ENCODE results near the gene ZNF622. TPM values are rescaled to one million over a fixed set of nuclear protein-coding genes. Genes with fewer than 3 reads are reported as not detected.

Gene ZNF622
- total RNA-seq, 1 donor from 2014 or later, result 55.6 TPM

DNA sequence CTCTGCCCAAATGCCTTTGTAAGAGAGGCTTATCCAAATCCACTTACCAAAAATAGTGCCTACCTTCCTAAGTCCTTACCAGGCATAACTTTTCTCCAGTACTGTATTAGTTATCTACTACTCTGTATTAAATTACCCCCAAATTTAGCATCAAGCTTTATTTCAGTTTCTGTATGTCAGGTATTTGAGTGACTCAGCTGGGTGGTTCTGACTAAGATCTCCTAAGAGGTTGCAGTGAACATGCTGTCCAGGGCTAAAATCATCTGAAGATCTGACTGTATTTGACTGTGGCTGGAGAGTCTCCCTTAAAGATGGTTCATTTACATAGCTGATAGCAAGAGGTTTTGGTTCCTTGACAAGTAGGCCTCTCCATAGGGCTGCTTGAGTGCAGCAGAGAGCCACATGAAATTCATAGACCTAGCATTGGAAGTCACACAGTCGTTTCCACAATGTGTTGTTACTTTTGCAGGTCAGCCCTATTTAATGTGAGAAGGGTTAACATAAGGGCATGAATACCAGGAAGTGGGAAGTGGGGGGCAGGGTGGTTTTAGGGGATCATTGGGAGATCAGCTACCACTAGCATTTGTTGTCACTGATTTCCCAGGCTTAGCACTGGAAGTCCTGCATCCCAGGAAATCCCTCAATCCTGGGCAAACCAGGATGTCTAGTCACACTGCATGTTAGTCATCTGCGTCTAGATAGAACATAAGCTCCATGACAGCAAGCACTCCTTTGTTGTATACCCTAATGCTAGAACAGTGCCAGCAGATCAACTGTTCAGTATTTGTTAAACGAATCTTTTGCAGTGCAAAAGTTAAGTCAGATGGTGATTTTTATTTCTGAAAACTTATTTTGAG, 2.0 kb upstream of the ZNF622 start:
- intact Hi-C loops (cut with micrococcal nuclease), result loop anchor here (1.0 to 10.0 kb wide), 7 partner anchors 8 to 1885 kb away; partner anchors contain the start of genes MYO10, OTULINL and RETREG1
- Mint-ChIP-seq H3K9me3 (no peaks in the 10 kb centered on the region), H3K27me3 (ENCODE audit: insufficient read depth) (no peaks in the 10 kb centered on the region), H3K4me3 (peak overlapping the region; percentile 99), H3K4me1 (ENCODE audit: low read depth) (peaks cover 51% of the 10 kb centered on the region), H3K27ac (peak overlapping the region; percentile 84), H3K36me3 (ENCODE audit: low read depth) (peaks cover 30% of the 10 kb centered on the region)
- DNase-seq (ENCODE audit: low spot score), result no peak

DNA sequence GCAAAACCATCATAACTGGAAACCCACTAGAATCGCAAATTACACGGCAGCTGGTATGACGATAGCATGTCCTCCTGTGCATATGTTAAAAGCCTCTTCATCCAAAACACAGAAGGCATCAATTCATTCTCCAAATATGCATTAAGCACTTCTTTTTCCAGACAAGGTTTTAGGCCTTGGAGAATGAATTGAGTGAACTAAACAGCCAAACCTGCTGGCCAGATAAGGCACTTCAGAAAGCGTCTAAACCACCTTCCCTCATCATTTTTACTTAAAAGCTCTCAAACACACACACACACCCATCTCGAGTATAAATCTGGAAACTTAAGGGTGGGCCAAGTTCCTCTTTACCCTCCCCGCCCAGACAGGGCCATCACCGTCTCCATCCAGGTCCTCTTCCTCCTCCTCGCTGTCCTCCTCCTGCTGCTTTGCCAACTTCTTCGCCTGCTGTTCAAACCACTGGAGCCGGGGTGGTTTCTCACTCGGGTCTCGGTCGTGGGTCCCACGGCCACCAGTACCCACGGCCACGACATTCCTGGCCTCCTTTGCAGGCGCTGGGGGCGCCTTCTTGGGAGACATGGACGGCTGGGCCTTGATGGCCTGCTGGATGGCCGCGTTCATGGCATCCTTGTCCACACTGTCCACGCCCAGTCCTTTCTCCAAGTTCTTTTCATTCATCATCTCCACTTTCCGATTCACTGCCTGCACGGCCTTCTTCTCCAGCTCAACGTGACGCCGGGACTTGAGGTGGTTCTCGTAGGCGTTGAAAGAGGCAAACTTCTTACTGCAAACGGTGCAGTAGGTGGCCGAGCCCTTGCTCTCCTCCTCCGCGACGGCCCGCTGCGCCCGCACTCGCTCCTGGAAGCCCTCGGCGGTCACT, 696 bp downstream of the ZNF622 start:
- intact Hi-C loops (cut with micrococcal nuclease), result loop anchor here (1.0 to 10.0 kb wide), 6 partner anchors 162 to 1883 kb away; partner anchors contain the start of genes MYO10 and OTULINL
- Mint-ChIP-seq H3K9me3 (no peaks in the 10 kb centered on the region), H3K27me3 (ENCODE audit: insufficient read depth) (no peaks in the 10 kb centered on the region), H3K27ac (peak overlapping the region; percentile 95), H3K36me3 (ENCODE audit: low read depth) (peaks cover 50% of the 10 kb centered on the region), H3K4me3 (peak overlapping the region; percentile 99), H3K4me1 (ENCODE audit: low read depth) (peaks cover 75% of the 10 kb centered on the region)
- no peak for DNase-seq (ENCODE audit: low spot score)

DNA sequence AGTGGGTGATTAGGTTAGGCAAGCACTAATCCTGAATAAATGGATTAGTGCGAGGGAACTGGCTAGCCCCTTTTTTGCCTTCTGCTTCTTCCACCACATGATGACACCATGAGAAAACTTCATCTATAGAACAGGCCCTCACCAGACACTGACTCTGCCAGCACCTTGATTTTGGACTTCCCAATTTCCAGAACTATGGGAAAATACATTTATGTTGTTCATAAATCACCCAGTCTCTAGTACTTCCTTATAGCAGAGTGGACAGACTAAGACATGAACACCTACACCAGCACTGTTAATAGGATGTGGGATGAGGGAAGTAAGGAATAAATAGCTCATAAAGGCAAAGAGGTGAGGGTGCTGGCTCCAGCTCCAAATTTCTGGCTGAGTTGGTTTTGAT, 1.4 kb downstream of the ZNF622 start:
- peaks cover 82% of the 10 kb centered on the region for H3K4me1 Mint-ChIP-seq (ENCODE audit: low read depth)
- intact Hi-C loops (cut with micrococcal nuclease), result loop anchor here (10.0 kb wide), 2 partner anchors 1649 to 1759 kb away; no protein-coding TSS in a partner anchor
- H3K27me3 Mint-ChIP-seq (ENCODE audit: insufficient read depth), result no peaks in the 10 kb centered on the region
- no peaks in the 10 kb centered on the region for H3K9me3 Mint-ChIP-seq
- H3K4me3 Mint-ChIP-seq, result peak overlapping the region; percentile 99
- H3K27ac Mint-ChIP-seq, result peak overlapping the region; percentile 95
- peaks cover 55% of the 10 kb centered on the region for H3K36me3 Mint-ChIP-seq (ENCODE audit: low read depth)
- no peak for DNase-seq (ENCODE audit: low spot score)

DNA sequence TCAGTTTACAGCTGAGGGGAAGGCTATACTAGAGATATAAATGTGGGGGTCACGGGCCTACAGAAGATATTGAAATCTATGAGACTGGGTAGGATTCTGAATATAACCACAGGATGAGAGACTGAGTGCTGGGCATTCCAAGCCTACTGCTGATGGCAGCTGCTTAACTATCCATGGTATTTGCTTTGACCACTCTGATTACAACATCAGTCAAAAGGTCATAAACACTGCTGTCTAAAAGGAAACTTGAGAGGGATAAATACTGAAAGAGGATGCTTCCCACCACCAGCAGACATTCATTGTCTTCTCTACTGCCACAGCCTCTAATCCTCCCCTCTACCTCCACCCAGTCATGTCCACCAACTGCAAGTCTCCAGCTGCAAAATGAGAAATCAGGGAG, 3.8 kb downstream of the ZNF622 start:
- peaks cover 65% of the 10 kb centered on the region for H3K36me3 Mint-ChIP-seq (ENCODE audit: low read depth)
- intact Hi-C loops (cut with micrococcal nuclease), result loop anchor here (10.0 kb wide), 2 partner anchors 1647 to 1757 kb away; no protein-coding TSS in a partner anchor
- H3K4me3 Mint-ChIP-seq, result peak overlapping the region; percentile 11
- peaks cover 76% of the 10 kb centered on the region for H3K4me1 Mint-ChIP-seq (ENCODE audit: low read depth)
- H3K27ac Mint-ChIP-seq, result no peak overlapping the region
- H3K27me3 Mint-ChIP-seq (ENCODE audit: insufficient read depth), result no peaks in the 10 kb centered on the region
- no peak for DNase-seq (ENCODE audit: low spot score)
- no peaks in the 10 kb centered on the region for H3K9me3 Mint-ChIP-seq

DNA sequence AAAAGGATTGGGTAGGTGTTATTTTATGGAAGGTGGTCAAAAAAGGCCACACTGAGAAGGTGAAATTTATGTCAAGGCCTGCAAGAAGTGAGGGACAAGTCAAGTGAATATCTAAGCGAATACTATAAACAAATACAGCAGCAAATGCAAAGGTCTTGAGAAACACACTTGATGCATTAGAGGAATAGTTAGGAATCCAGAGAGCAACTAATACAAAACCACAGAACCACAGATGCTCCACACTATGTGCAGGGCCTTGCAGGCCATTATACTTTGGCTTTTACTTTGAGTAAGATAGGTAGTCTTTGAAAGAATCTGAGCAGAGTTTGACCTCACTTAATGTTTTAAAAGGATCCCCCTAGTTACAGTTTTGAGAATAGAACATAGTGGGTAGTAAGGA, 4.6 kb downstream of the ZNF622 start:
- H3K27ac Mint-ChIP-seq, result peak overlapping the region; percentile 24
- no peak for DNase-seq (ENCODE audit: low spot score)
- peak overlapping the region; percentile 11 for H3K4me3 Mint-ChIP-seq
- H3K9me3 Mint-ChIP-seq, result no peaks in the 10 kb centered on the region
- peaks cover 71% of the 10 kb centered on the region for H3K36me3 Mint-ChIP-seq (ENCODE audit: low read depth)
- no peaks in the 10 kb centered on the region for H3K27me3 Mint-ChIP-seq (ENCODE audit: insufficient read depth)
- intact Hi-C loops (cut with micrococcal nuclease), result loop anchor here (10.0 kb wide), 2 partner anchors 1646 to 1756 kb away; no protein-coding TSS in a partner anchor
- H3K4me1 Mint-ChIP-seq (ENCODE audit: low read depth), result peaks cover 84% of the 10 kb centered on the region

DNA sequence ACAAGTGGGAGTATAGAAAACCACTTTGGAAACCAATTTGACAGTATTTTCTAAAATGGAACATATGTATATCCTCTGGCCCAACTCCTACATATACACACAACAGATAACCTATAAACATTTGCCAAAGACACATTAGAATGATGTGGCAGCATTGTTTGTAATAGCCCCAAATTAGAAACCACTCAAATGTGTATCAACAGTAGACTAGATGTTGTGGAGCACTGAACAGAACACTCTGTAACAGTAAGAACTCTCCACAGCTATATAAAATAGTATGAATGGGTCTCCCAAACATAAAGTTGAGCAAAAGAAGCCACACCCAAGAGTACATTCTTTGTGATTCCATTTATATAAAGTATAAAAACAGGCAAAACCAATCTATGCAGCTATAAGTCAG, 6.1 kb downstream of the ZNF622 start:
- peaks cover 83% of the 10 kb centered on the region for H3K4me1 Mint-ChIP-seq (ENCODE audit: low read depth)
- H3K27me3 Mint-ChIP-seq (ENCODE audit: insufficient read depth), result no peaks in the 10 kb centered on the region
- peak overlapping the region; percentile 79 for H3K27ac Mint-ChIP-seq
- H3K36me3 Mint-ChIP-seq (ENCODE audit: low read depth), result peaks cover 69% of the 10 kb centered on the region
- DNase-seq (ENCODE audit: low spot score), result no peak
- H3K4me3 Mint-ChIP-seq, result peak overlapping the region; percentile 53
- H3K9me3 Mint-ChIP-seq, result no peaks in the 10 kb centered on the region
- intact Hi-C loops (cut with micrococcal nuclease), result loop anchor here (1.0 to 5.0 kb wide), 3 partner anchors 8 to 1533 kb away; no protein-coding TSS in a partner anchor

DNA sequence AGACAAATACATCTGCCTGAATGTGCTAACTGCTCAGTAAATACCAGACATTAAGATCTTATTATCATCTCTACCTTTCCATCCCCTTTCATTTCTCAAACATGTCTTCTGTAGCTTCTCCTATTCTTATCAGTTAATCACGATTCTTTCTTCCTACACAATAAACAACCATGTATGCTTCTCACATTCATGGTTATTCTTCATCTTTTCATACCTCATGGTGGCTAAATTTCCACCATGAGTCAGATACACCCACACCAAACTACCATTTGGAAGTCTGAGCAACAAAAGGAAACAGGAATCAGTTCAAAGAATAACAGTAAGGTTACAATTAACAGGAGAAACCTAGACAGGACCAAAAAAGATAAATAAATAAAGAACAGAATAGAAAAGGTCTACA, 7.7 kb downstream of the ZNF622 start:
- no peak for DNase-seq (ENCODE audit: low spot score)
- Mint-ChIP-seq H3K27ac (peak overlapping the region; percentile 84), H3K9me3 (no peaks in the 10 kb centered on the region), H3K4me3 (peak overlapping the region; percentile 23), H3K27me3 (ENCODE audit: insufficient read depth) (no peaks in the 10 kb centered on the region), H3K4me1 (ENCODE audit: low read depth) (peaks cover 67% of the 10 kb centered on the region), H3K36me3 (ENCODE audit: low read depth) (peaks cover 55% of the 10 kb centered on the region)
- intact Hi-C loops (cut with micrococcal nuclease), result loop anchor here (2.0 to 5.0 kb wide), 4 partner anchors 94 to 1531 kb away; no protein-coding TSS in a partner anchor

DNA sequence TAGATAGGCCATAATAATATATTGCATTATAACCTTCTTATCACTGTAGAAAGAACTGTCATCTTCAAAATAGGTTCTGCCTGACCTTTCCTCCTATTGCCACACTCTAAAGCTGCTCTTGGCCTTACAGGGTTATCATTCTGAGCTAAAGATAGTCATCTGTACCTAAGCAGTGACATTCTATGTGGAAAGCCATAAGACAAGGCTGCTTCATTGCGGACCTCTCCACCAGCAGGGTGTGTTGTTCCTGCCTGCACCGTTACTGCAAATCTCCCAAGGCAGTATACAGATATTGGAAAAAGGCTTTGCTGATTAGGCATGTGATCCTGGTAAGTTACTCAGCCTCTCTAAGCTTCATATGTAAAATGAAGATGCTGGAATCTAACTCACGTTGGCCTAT, 8.1 kb downstream of the ZNF622 start:
- H3K9me3 Mint-ChIP-seq, result no peaks in the 10 kb centered on the region
- H3K27ac Mint-ChIP-seq, result peak overlapping the region; percentile 84
- no peak for DNase-seq (ENCODE audit: low spot score)
- peaks cover 53% of the 10 kb centered on the region for H3K36me3 Mint-ChIP-seq (ENCODE audit: low read depth)
- H3K4me3 Mint-ChIP-seq, result peak overlapping the region; percentile 23
- intact Hi-C loops (cut with micrococcal nuclease), result loop anchor here (2.0 to 5.0 kb wide), 3 partner anchors 95 to 327 kb away; no protein-coding TSS in a partner anchor
- no peaks in the 10 kb centered on the region for H3K27me3 Mint-ChIP-seq (ENCODE audit: insufficient read depth)
- H3K4me1 Mint-ChIP-seq (ENCODE audit: low read depth), result peaks cover 67% of the 10 kb centered on the region

DNA sequence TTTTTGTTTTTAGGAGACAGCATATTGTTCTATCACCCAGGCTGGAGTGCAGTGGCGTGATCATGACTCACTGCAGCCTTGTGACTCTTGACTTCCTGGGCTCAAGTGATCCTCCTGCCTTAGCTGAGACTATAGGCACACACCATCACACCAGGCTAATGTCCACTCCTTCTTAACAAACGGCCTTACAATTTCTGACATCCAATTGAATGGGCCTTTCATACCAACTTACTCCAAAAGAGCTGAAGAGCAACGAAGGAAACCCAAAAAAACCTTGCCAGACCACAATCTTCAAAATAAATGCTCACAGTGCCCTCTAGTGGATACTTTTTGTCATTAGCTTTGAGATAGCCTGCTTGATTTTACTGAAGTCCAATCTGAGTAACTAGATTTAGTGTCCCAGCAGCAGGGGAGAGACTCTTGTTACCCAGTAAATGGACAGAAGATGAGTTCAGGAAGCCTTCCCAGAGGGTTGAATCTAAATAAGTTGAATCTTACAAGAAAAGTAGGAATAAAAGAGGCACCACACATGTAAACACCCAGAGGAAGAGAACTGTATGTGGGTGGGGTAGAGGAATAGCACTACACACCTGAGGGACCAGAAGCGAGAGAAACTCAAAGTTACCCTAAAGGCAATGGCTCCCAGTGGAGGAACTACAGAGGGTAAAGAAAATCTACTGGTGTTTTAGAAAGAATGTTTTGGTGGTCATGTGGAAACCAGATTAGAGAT, 9.3 kb downstream of the ZNF622 start:
- peak overlapping the region; percentile 85 for H3K27ac Mint-ChIP-seq
- peaks cover 53% of the 10 kb centered on the region for H3K36me3 Mint-ChIP-seq (ENCODE audit: low read depth)
- H3K27me3 Mint-ChIP-seq (ENCODE audit: insufficient read depth), result no peaks in the 10 kb centered on the region
- intact Hi-C loops (cut with micrococcal nuclease), result loop anchor here (1.0 to 5.0 kb wide), 4 partner anchors 96 to 329 kb away; no protein-coding TSS in a partner anchor
- DNase-seq (ENCODE audit: low spot score), result no peak
- H3K4me1 Mint-ChIP-seq (ENCODE audit: low read depth), result peaks cover 57% of the 10 kb centered on the region
- H3K4me3 Mint-ChIP-seq, result peak overlapping the region; percentile 38
- no peaks in the 10 kb centered on the region for H3K9me3 Mint-ChIP-seq

DNA sequence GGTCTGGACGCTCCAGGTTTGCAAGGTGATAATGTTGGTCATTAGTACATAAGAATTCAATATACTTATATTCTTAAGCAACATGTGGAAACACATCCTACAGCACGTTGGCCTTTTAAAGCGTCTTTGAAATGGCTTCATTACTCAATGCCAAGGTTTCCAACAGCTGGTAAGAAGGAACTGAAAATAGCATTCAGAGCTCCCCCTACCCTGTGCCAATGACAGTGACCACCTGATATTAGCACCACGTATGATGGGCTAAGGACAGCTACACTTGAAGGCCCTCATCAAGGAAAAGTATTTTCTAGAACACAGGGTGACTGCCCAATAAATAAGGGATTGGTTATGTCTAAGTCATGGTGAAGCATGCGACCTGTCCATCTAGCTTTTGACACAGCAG, 9.9 kb downstream of the ZNF622 start:
- Mint-ChIP-seq H3K4me1 (ENCODE audit: low read depth) (peaks cover 51% of the 10 kb centered on the region), H3K4me3 (peak overlapping the region; percentile 38), H3K27me3 (ENCODE audit: insufficient read depth) (no peaks in the 10 kb centered on the region), H3K27ac (peak overlapping the region; percentile 85), H3K36me3 (ENCODE audit: low read depth) (peaks cover 53% of the 10 kb centered on the region), H3K9me3 (no peaks in the 10 kb centered on the region)
- no peak for DNase-seq (ENCODE audit: low spot score)
- intact Hi-C loops (cut with micrococcal nuclease), result loop anchor here (1.0 to 5.0 kb wide), 4 partner anchors 97 to 329 kb away; no protein-coding TSS in a partner anchor

DNA sequence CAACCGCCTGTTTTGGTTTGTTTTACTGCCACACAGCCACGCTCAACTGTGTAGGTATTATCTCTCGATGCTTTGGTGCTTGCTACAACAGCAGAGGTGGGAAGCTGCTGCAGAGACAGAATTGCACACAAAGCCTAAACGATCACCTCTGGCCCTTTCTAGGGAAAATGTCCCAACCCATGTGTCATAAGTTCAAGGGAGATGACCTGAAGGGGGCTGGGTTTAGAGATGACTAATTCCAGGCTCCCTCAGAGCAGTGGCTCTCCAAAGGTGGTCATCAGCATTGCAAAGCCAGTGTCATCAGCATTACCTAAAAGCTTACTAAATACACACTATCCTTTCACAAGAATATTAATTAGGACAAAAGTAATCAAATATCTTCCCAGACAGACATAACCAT, 10.9 kb downstream of the ZNF622 start:
- Mint-ChIP-seq H3K9me3 (no peaks in the 10 kb centered on the region), H3K36me3 (ENCODE audit: low read depth) (peaks cover 57% of the 10 kb centered on the region), H3K4me3 (no peak overlapping the region), H3K4me1 (ENCODE audit: low read depth) (peaks cover 41% of the 10 kb centered on the region), H3K27me3 (ENCODE audit: insufficient read depth) (no peaks in the 10 kb centered on the region), H3K27ac (no peak overlapping the region)
- no peak for DNase-seq (ENCODE audit: low spot score)
- intact Hi-C loops (cut with micrococcal nuclease), result loop anchor here (5.0 kb wide), 1 partner anchor 98 kb away; no protein-coding TSS in a partner anchor

DNA sequence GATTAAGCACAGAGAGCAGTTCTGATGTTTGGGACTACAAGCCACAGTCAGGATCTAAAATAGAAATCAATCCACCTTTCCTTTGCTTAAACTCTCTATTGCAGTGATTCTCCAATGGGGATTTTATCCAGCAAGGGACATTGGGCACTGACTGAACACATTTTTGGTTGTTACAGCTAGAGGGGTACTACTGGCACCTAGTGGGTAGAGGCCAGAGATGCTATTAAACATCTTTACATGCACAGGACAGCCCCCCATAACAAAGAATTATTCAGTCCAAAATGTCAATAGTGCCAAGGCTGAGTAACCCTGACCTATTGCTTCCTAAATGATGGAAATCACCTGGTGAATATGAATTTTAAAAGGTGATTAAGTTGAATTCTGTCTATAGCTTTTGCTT, 12.0 kb downstream of the ZNF622 start:
- H3K9me3 Mint-ChIP-seq, result no peaks in the 10 kb centered on the region
- no peak for DNase-seq (ENCODE audit: low spot score)
- intact Hi-C loops (cut with micrococcal nuclease), result no loop called here
- peaks cover 61% of the 10 kb centered on the region for H3K36me3 Mint-ChIP-seq (ENCODE audit: low read depth)
- H3K27ac Mint-ChIP-seq, result no peak overlapping the region
- no peaks in the 10 kb centered on the region for H3K27me3 Mint-ChIP-seq (ENCODE audit: insufficient read depth)
- peaks cover 34% of the 10 kb centered on the region for H3K4me1 Mint-ChIP-seq (ENCODE audit: low read depth)
- no peak overlapping the region for H3K4me3 Mint-ChIP-seq
